Activated CD4-positive, alpha-beta T cell treated with anti-CD3 and anti-CD28 coated beads for 4 hours (primary cell): Measurements from ENCODE around the gene TAF10.

Experiments
- DNase-seq, 2 donors: peaks; one replicate each; pipeline ENCODE4 v3.0.0-alpha.2; 2020

The TAF10 gene

GRCh38 chr11:6623391-6624363 is 11.7 kb upstream of the TAF10 start:
- DNase-seq, result no peak

GRCh38 chr11:6622261-6623171 is 10.5 kb upstream of the TAF10 start:
- no peak for DNase-seq

DNA sequence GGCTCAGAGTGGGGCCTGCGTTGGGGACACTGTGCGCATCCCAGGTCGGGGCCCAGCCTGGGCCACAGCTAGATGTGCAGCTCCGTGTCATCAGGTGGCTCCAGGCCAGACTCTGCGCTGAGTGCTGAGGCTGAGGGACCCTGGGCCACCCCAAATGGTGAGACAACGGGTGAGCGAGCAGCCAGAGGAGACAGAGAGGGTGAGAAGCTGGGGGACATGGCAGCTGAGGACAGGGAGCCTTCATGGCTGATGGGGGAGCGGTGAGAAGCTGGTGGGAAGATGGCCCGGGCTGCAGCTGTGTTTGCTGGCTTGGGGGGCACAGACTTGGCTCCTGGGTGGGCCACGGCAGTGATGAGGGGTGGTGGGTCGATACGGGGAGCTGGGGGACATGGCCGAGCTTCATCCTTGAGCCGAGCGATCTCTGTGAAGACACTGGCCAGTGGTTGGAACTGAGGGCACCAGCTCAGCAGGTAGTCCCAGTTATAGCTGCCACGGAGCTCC is 9.7 kb upstream of the TAF10 start:
- DNase-seq, result no peak

DNA sequence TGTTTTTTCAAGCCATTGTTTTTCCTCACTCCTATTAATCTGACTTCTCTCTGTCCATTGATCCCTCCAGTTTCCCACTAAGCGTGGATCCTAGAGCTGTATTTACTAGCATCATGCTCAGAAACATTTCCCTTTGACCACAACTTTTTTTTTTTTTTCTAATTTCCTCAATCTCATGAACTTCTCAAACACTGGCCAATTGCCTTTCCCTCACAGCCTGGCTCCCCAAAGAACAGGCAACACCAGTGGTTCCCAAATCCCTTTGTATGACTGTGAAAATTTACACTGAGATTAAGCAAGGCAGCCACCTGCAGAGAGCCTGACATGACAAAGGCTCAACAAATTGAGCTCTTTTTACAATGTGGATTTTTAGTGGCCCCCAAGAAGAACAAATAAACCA is 8.6 kb upstream of the TAF10 start:
- no peak for DNase-seq

DNA sequence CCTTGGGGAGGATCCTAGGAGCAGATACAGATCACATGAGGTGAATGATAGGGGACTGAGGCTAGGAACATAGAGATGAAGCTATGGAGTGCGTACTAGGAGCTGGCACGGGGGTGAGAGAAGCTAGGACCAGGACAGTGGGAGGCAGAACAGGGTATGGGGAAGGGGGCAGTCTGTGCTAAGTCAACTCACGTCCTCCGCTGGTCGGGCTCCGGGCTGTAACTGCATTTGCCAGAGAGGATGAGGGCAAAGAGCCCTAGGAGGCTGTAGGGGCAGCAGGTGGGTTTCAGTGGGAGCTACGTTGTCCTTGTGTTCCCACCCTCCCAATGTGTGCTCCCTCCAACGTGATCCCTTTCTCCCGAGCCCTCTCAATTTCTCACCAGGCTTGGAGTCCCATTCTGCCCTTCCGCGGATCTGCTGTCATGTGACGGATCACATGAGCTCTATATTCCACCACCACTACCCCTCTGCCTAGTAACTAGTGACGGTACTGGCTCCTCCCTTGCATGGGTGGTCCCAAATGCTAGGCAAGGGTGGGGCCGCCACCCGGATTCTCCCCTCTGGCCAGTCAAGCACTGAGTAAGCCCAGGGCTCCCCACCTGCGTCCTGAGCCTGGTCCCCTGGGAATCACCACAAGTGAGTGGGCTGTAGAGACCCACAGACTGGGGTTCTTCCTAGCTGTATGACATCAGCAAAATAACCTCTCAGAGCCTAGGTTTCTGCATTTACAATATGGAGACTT is 7.2 kb upstream of the TAF10 start, which contains the start of gene TPP1:
Gene TPP1, minus strand, starts transcription at position 419 of the 742 bp plus-strand sequence. Its CDS starts 22 bp downstream, at position 397.
- peak; percentile 84 to 91 for DNase-seq

DNA sequence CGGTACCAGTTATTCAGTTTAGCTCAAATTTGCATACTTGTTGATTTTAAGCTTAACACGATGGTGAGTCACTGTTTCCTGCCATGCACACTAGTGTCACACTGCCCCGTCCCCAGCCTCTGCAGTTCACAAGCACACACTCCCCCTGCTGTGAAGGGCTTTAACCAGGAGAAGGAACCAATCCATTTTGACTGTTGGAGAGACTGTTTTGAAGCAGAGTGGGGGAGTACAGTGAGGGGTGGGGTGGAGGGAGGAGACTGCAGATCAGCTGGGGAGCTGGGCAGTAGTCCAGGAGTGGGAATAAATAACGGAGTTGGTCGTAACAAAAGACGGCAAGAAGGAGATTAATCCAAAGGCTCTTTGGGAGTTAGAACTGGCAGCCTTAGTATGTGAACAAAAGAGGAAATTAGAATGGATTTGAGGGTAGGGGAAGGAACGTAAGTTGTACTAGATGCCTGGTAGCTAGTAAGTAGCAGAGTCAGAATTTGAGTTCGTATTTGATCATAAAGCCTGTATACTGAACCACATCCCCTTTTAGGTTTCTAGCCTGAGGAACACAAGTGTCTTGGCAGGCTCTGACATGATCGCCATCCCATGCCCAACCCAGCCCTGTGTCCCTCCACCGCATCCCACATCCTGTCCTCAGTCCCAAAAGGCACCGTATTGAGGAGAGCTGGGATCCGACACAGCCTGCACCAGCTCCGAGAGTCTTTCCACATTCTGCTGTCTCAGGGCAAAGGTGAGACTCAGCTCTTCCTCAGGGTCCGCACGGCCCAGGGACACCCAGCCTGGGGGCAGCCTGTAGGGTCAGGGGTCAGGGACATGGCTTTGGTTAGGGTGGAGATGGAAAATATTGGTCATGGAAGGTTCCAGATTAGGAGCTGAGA is 6.3 kb upstream of the TAF10 start:
- peak; percentile 75 to 77 for DNase-seq

- no peak for DNase-seq
These were observed 5.3 kb upstream of the TAF10 start for GRCh38 chr11:6617315-6617781.

DNA sequence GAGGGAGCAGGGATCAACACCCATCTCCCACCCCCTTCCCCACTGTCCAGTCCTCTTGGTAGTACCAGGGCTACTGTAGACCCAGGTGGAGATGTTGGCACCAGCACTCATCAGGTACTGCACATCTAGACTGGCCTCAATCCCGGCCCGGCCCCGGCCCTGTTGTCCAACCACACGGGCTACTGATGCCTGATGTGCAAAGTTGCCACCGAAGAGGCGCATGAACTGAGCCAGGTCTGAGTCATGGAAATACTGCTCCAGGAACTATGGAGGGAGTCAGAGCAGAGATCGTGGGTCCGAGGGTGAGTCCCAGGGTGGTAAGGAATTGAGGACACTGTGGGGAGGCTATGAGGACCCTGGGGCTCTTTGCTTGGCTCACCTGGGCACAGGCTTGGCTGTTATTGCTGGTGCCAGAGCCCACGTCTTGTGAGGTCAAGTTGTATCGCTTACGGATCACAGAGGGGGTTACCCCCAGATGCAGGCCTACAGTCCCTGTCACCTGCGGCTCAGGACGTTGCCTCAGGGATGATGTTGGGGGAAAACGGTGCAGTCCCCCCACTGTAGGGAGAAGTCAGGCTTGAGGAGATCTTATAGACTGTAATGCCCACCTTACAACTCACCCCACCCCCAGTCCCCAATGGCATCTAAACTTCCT is 4.7 kb upstream of the TAF10 start:
- no peak for DNase-seq

DNA sequence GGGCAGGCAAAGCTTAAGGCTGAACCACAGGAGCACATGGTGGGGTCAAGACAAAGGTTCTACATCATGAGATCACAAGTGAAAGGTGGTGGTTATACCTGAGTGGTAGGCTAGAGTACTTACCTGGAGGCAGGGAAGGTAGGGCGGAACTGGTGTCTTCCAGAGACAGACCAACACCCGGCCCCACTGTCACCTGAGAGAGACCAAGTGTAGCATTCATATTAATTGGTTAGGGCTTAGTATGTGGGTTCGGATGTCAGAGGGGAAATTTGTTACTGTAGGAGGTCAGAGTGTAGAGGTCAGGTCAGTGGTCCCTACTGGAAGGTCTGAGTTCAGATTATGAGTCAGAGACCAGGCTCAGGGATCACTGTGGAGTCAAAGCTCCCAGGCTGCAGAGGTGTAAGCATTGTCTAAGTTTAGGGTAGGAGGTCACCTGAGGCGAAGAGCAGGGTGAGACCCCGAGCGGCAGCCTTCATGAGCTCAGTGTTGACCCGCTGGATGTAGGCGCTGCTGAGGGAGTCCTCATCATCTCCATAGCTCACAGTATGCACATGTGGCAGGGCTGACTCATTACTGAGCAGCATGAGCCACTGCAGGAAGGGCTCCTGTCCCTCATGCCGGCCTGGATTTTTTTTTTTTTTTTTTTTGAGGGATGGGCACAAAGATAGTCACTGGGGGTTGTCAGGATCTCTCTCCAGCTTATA is 4.0 kb upstream of the TAF10 start:
- DNase-seq, result no peak

DNA sequence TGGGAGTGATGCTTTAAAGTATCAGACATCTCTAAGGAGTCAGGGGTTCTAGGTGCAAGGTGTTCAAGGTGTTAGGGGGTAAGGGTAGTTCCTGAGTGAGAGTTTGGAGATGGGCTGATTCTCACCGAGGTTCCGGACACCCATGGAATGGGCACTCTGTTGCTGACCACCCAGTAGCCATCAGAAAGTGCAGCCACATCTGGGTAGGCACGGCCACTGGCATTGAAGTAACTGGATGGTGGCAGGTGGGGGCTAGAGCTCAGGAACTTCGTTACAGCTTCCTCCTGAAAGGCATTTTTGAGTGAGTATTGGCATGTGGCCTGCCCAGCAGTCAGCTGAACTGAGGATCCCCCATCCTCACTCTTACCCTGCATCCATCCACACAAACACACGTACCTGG is 3.0 kb upstream of the TAF10 start:
- DNase-seq, result no peak

DNA sequence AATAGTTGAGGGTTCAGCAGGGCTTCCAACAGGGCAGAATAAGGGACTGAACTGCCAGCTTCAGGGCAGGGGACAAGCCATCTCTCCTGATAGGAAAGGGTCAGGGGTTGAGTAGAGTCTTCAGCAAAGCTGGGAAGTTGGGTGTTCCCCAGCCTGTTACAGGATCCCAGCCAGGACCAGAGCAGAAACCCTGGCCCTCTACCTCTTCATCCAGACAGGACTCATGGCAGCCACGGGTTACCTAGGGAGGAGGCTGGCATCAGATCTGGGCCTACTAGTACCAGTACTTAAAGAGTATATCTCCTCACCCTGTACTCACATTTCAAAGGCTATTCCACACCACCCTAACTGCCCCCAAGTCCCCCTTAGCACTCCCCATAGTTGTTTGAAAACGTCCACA is 2.4 kb upstream of the TAF10 start:
- no peak for DNase-seq

DNA sequence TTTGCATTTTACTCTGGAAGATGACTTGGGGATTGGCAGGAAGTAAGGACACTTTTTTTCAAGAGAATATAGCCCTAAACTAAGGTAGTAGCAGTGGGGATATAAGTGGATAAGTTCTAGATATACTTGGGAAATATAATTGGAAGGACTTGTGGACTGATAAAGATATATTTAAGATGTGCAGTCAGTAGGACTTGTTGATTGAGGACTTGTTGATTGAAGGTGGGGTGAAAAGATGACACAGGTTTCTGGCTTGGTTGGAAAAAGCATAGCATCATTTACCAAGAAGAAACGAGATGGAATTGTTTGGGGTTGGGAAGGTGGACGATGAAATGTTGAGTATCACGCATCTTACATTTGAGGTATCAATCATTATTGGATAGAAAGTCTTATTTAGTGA is 1.5 kb upstream of the TAF10 start:
- no peak for DNase-seq

- no peak for DNase-seq
These were observed 128 bp downstream of the TAF10 start for GRCh38 chr11:6611963-6612212.

- peak; percentile 24 to 43 for DNase-seq
These were observed 689 bp downstream of the TAF10 start for GRCh38 chr11:6611092-6611962.

DNA sequence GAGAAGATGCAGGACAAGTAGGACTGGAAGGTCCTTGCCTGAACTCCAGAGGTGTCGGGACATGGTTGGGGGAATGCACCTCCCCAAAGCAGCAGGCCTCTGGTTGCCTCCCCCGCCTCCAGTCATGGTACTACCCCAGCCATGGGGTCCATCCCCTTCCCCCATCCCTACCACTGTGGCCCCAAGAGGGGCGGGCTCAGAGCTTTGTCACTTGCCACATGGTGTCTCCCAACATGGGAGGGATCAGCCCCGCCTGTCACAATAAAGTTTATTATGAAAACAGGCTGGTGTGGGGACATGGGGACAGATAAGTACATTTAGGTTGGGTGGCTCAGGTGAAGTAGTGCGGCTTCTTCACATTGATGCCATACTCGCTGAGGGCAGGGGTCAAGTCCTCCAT is 1.4 kb downstream of the TAF10 start:
- no peak for DNase-seq

DNA sequence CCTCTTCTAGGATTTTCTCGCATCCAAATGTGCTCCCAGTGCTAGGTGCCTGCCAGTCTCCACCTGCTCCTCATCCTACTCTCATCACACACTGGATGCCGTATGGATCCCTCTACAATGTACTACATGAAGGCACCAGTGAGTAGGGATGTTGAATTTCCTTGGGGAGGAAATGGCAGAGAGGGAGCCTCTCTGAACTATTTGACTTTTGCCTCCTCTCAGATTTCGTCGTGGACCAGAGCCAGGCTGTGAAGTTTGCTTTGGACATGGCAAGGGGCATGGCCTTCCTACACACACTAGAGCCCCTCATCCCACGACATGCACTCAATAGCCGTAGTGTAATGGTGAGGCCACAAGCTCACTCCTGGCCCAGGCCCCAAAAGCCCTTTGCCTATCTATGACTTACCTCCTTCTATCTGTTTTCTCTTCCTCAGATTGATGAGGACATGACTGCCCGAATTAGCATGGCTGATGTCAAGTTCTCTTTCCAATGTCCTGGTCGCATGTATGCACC is 2.5 kb downstream of the TAF10 start:
- no peak for DNase-seq

DNA sequence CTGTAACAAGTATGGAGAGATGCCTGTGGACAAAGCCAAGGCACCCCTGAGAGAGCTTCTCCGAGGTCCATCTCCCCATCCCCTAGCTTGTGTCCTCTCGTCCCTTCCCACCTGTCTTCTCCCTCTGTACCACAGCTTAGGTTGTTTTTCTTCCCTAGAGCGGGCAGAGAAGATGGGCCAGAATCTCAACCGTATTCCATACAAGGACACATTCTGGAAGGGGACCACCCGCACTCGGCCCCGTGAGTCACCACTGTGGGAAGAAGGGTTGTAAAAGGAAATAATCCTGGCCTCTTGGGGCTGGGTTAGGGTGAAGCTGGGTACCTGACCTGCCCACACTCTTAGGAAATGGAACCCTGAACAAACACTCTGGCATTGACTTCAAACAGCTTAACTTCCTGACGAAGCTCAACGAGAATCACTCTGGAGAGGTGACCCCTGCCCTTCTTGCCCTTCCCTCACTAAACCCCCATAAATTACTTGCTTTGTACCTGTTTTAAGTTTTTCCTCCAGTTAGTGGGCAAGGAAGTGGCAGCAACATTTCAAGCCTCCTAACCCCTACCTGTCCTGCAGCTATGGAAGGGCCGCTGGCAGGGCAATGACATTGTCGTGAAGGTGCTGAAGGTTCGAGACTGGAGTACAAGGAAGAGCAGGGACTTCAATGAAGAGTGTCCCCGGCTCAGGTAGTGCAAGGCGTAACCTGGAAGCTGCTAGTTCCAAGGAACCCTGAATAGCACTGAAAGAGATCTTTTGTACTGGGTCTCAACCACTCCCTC is 3.1 kb downstream of the TAF10 start:
- DNase-seq, result no peak

GRCh38 chr11:6608011-6608410 is 4.0 kb downstream of the TAF10 start:
- DNase-seq, result no peak
